Upper lobe of left lung (tissue), 6 donors: ENCODE data around the gene HIVEP3. TPM values are rescaled to one million over a fixed set of nuclear protein-coding genes. Genes with fewer than 3 reads are reported as not detected.

ENCODE experiments used
- ATAC-seq, 2 donors: fragments of 200-7000 bp; cut with Tn5 transposase; one replicate each; pipeline ENCODE4 v1.9.1; 2022; ENCODE audit warnings: mild to moderate bottlenecking in 2 of 2, moderate library complexity in 2 of 2; ENCODE audit not compliant: low FRiP score in 2 of 2
- DNase-seq, 2 donors: peaks; one replicate each; pipeline ENCODE4 v3.0.0-alpha.2; 2019 to 2020
- H3K27ac ChIP-seq, 4 donors: fragments of 200-600 bp; sonication (generic); one replicate each; pipeline ENCODE4 v1.5.1; 2016 to 2019
- H3K27me3 ChIP-seq, 4 donors: fragments of 200-600 bp; sonication (generic); one replicate each; pipeline ENCODE4 v1.5.1; 2017 to 2019
- H3K36me3 ChIP-seq, 4 donors: fragments of 200-600 bp; sonication (generic); one replicate each; pipeline ENCODE4 v1.5.1; 2016 to 2019
- H3K4me1 ChIP-seq, 4 donors: fragments of 200-600 bp; sonication (generic); one replicate each; pipeline ENCODE4 v1.5.1; 2018 to 2019
- H3K4me3 ChIP-seq, 4 donors: fragments of 200-600 bp; sonication (generic); one replicate each; pipeline ENCODE4 v1.5.1; 2017 to 2019; ENCODE audit warnings: mild to moderate bottlenecking in 2 of 4, moderate library complexity in 1 of 4
- H3K9me3 ChIP-seq, 4 donors: fragments of 200-600 bp; sonication (generic); one replicate each; pipeline ENCODE4 v1.5.1; 2018 to 2019
- CTCF ChIP-seq, 6 experiments: fragments of 450-650 bp in 4 of 6; fragments of 200-600 bp in 2 of 6; sonication (generic) in 2 of 6; IDR thresholded peaks; one replicate each; pipeline ENCODE4 v1.5.1; 2016 to 2019; ENCODE audit warnings: antibody characterized with exemption in 6 of 6
- EP300 ChIP-seq, 4 donors: sonication (generic); formaldehyde crosslinking; IDR thresholded peaks; one replicate each; pipeline ENCODE4 v1.5.1; 2017; ENCODE audit warnings: antibody characterized with exemption in 4 of 4, control low read depth in 2 of 4
- POLR2A ChIP-seq, 4 donors: fragments of 450-650 bp; IDR thresholded peaks; one replicate each; pipeline ENCODE4 v1.5.1; 2016 to 2017; ENCODE audit warnings: antibody characterized with exemption in 4 of 4, mild to moderate bottlenecking in 2 of 4
- POLR2AphosphoS5 ChIP-seq, 2 donors: sonication (generic); formaldehyde crosslinking; IDR thresholded peaks; one replicate each; pipeline ENCODE4 v1.5.1; 2017; ENCODE audit warnings: antibody characterized with exemption in 2 of 2
- WGBS, 2 donors: methylation state at CpG; one replicate each; pipeline ENCODE4 v1.1.5; 2017 to 2018; 5-methylcytosine and 5-hydroxymethylcytosine counted together
- total RNA-seq, 6 donors: library from RNA; depleted of rRNA in 4 of 6; stranded (reverse); fragments of >200 nt in 4 of 6; gene quantifications; one replicate each; pipeline versions ENCODE4 v1.1.0 to v1.2.1, GENCODE V29; 2016 to 2021
- donor health status: DM: no; HTN: no; CAD: no; lungs with moderate emphysema.
- donor health status: DM: no; HTN: yes; CAD: no; lungs with severe emphysema.

HIVEP3 gene
- total RNA-seq, 6 donors from 2014 or later = 9.7 to 23.0 (median 11.6) TPM

DNA sequence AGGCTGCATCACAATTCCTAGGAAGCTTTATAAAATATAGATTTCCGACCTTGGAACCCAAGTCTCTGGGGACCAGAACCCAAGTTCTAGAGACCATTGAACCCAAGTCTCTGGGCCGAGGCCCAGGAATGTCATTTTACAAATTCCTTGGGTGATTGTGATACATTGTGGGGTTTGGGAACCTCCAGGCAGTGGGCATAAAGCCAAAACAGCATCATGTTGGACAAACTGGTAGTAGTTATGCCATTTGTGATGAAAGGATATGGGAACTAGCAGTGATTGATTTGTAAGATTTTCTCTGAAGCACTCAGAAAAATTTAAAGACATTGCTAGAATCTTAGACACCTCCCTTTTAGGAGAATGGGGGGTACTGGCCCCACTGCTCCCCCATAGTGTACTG is 160.2 kb downstream of the HIVEP3 start:
- Histone ChIP-seq H3K4me1 (peaks cover 0 to 4% (median 0%) of the 10 kb centered on the region in 4 donors), H3K4me3 (no peak overlapping the region), H3K36me3 (no peaks in the 10 kb centered on the region), H3K27ac (no peak overlapping the region), H3K27me3 (no peaks in the 10 kb centered on the region), H3K9me3 (peaks cover 0 to 5% (median 0%) of the 10 kb centered on the region in 4 donors)
- no peak for DNase-seq
- no peak for TF ChIP-seq POLR2AphosphoS5 (IDR thresholded peaks at IDR 0.05)
- TF ChIP-seq CTCF (IDR thresholded peaks at IDR 0.05) = no peak
- no peak for ATAC-seq
- 83 to 98% methylated on average over 2 of the region's 2 CpGs for WGBS, 2 donors

DNA sequence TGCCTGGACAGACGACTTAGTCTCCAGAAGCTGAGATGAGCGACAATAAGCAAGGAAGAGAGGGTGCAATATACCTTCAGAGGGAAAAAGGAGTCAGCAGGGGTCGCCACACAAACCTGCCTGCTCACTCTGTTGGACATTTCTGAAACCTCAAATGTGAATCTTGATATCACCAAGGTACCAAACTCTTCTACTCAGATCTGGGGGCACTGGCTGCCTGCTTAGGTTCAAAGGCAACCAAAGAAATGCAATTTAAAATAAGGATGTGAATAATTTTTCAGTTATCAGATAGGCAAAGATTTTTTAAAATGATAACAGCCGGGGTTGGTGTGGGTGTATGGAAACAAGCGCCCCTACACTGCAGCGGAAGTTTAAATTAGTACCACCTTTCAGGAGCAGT is 164.2 kb downstream of the HIVEP3 start:
- ATAC-seq = no peak
- 73 to 76% methylated on average over 6 of the region's 6 CpGs for WGBS, 2 donors
- H3K4me1 ChIP-seq = peaks cover 7 to 18% (median 12%) of the 10 kb centered on the region in 4 donors

GRCh38 chr1:41752514-41753170 is 166.1 kb downstream of the HIVEP3 start:
- Histone ChIP-seq H3K9me3 (no peaks in the 10 kb centered on the region), H3K27me3 (no peaks in the 10 kb centered on the region), H3K4me1 (peaks cover 7 to 16% (median 11%) of the 10 kb centered on the region in 4 donors), H3K4me3 (no peak overlapping the region), H3K36me3 (no peaks in the 10 kb centered on the region), H3K27ac (peak overlapping the region in 2 of 4 donors; percentile 31 to 75)
- WGBS, 2 donors = 80 to 84% methylated on average over 6 to 9 of the region's 9 CpGs
- ATAC-seq (no peak), DNase-seq (no peak)
- TF ChIP-seq POLR2A (IDR thresholded peaks at IDR 0.05) = no peak
- no peak for TF ChIP-seq POLR2AphosphoS5 (IDR thresholded peaks at IDR 0.05)
- TF ChIP-seq EP300 (IDR thresholded peaks at IDR 0.05) = no peak
- no peak for TF ChIP-seq CTCF (IDR thresholded peaks at IDR 0.05)

More for the DNA sequence above, 164.2 kb downstream of the HIVEP3 start:
- no peaks in the 10 kb centered on the region for H3K36me3 ChIP-seq
- no peak overlapping the region for H3K4me3 ChIP-seq
- no peak overlapping the region for H3K27ac ChIP-seq
- no peak for TF ChIP-seq CTCF (IDR thresholded peaks at IDR 0.05)
- TF ChIP-seq EP300 (IDR thresholded peaks at IDR 0.05) = no peak
- no peak for TF ChIP-seq POLR2AphosphoS5 (IDR thresholded peaks at IDR 0.05)
- no peak for TF ChIP-seq POLR2A (IDR thresholded peaks at IDR 0.05)
- no peaks in the 10 kb centered on the region for H3K27me3 ChIP-seq
- H3K9me3 ChIP-seq = no peaks in the 10 kb centered on the region
- no peak for DNase-seq

- ATAC-seq (peak; percentile 83 to 89), DNase-seq (peak in 1 of 2 donors; percentile 62)
- H3K4me3 ChIP-seq = no peak overlapping the region
- H3K27ac ChIP-seq = peak overlapping the region in 3 of 4 donors; percentile 65 to 75 (median 70)
- 75 to 88% methylated on average over 4 to 9 of the region's 9 CpGs for WGBS, 2 donors
- H3K36me3 ChIP-seq = no peaks in the 10 kb centered on the region
- H3K27me3 ChIP-seq = no peaks in the 10 kb centered on the region
- no peak for TF ChIP-seq EP300 (IDR thresholded peaks at IDR 0.05)
- no peak for TF ChIP-seq POLR2A (IDR thresholded peaks at IDR 0.05)
- no peak for TF ChIP-seq CTCF (IDR thresholded peaks at IDR 0.05)
- TF ChIP-seq POLR2AphosphoS5 (IDR thresholded peaks at IDR 0.05) = peak; percentile 43 to 44
- no peaks in the 10 kb centered on the region for H3K9me3 ChIP-seq
- H3K4me1 ChIP-seq = peaks cover 7 to 16% (median 11%) of the 10 kb centered on the region in 4 donors
Observed at GRCh38 chr1:41751804-41752513, 166.8 kb downstream of the HIVEP3 start.
